Activated CD4-positive, alpha-beta T cell treated with anti-CD3 and anti-CD28 coated beads for 1 hour (primary cell): Measurements from ENCODE around the gene ELOB.

ENCODE experiments used
- DNase-seq: peaks from one replicate; pipeline ENCODE4 v3.0.0-alpha.2; 2020

ELOB gene

DNA sequence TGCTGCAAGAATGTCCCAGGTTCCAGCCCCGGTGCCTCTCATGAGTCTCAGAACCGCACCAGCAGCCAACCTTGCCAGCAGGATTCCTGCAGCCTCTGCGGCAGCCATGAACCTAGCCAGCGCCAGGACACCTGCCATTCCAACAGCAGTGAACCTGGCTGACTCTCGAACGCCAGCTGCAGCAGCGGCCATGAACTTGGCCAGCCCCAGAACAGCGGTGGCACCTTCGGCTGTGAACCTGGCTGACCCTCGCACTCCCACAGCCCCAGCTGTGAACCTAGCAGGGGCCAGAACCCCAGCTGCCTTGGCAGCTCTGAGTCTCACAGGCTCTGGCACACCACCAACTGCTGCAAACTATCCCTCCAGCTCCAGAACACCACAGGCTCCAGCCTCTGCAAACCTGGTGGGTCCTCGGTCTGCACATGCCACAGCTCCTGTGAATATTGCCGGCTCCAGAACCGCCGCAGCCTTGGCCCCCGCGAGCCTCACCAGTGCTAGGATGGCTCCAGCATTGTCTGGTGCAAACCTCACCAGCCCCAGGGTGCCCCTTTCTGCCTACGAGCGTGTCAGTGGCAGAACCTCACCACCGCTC is 9.8 kb downstream of the ELOB start:
- no peak for DNase-seq

DNA sequence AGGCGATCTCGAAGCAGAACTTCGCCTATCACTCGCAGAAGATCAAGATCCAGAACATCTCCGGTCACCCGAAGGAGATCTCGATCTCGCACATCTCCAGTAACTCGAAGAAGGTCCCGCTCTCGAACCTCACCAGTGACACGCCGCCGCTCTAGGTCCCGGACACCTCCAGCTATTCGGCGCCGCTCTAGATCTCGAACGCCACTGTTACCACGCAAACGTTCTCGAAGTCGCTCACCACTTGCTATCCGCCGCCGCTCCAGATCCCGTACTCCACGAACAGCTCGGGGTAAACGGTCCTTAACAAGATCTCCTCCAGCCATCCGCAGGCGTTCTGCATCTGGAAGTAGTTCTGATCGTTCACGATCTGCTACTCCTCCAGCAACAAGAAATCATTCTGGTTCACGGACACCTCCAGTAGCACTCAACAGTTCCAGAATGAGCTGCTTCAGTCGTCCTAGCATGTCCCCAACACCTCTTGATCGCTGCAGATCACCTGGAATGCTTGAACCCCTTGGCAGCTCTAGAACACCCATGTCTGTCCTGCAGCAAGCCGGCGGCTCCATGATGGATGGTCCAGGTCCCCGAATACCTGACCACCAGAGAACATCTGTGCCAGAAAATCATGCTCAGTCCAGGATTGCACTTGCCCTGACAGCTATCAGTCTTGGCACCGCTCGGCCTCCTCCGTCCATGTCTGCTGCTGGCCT is 10.5 kb downstream of the ELOB start:
- no peak for DNase-seq

DNA sequence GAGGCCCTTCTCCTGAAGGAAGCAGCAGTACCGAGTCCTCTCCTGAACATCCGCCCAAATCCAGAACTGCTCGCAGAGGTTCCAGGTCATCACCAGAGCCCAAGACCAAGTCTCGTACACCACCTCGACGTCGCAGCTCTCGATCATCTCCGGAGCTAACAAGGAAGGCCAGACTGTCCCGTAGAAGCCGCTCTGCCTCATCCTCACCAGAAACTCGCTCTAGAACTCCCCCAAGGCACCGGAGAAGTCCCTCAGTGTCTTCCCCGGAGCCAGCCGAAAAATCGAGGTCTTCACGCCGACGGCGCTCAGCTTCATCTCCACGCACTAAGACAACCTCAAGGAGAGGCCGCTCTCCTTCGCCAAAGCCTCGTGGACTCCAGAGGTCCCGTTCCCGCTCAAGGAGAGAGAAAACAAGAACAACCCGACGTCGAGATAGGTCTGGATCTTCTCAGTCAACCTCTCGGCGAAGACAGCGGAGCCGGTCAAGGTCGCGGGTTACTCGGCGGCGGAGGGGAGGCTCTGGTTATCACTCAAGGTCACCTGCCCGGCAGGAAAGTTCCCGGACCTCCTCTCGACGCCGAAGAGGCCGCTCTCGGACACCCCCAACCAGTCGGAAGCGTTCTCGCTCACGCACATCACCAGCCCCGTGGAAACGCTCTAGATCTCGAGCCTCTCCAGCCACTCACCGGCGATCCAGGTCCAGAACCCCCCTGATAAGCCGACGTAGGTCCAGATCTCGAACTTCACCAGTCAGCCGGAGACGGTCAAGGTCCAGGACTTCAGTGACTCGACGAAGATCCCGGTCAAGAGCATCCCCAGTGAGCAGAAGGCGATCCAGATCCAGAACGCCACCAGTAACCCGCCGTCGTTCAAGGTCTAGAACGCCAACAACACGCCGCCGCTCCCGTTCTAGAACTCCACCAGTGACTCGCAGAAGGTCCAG is 11.3 kb downstream of the ELOB start:
- DNase-seq, result no peak

GRCh38 chr16:2764718-2765117 is 12.4 kb downstream of the ELOB start:
- DNase-seq, result no peak

GRCh38 chr16:2763173-2763572 is 13.9 kb downstream of the ELOB start:
- DNase-seq, result no peak

- DNase-seq, result no peak
Observed at GRCh38 chr16:2762711-2763110, 14.4 kb downstream of the ELOB start.

GRCh38 chr16:2761886-2762583 is 15.0 kb downstream of the ELOB start:
- DNase-seq, result no peak

GRCh38 chr16:2761472-2761871 is 15.6 kb downstream of the ELOB start:
- no peak for DNase-seq

GRCh38 chr16:2757344-2757743 is 19.7 kb downstream of the ELOB start:
- no peak for DNase-seq

DNA sequence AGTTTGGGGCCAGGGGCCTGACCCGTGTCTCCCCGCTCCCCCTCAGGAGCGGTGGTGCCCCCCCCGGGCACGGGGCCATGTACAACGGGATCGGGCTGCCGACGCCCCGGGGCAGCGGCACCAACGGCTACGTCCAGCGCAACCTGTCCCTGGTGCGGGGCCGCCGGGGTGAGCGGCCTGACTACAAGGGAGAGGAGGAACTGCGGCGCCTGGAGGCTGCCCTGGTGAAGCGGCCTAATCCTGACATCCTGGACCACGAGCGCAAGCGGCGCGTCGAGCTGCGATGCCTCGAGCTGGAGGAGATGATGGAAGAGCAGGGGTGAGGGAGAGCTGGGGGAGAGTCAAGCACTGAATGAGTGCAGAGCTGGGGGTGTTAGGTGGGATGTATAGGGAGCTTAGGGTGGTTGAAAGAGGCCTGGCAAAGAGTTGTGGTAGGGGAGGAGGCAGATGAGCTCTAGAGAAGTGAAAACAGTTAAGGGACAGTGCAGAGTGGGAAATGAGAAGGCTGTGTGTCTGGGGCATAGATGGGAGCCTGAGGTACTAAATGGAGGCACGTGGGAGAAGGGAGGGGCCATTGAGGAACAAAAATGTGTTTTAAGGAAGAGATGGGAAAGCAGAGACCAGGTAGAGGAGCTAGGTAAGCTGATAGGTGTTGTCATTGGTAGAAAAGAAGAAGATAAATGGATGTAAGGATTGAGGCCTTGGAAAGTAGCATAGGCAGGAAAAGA is 20.6 kb downstream of the ELOB start:
- DNase-seq, result no peak

- no peak for DNase-seq
Observed at GRCh38 chr16:2755158-2755557, 21.9 kb downstream of the ELOB start.

DNA sequence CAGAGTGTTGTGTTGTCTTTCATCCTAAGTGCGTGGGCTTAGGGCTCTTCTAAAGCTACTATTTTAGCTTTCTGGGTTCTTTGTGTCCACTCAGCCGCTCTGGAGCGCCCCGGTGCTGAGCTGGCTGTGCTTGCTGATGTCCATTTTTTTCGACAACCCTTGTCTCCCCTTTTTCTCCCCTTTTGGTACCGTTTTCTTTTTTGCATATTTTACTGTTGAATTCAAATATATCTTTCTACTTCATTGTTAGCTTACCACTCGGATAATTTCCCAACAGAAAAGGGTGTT is 23.4 kb downstream of the ELOB start:
- DNase-seq, result no peak

GRCh38 chr16:2752850-2753732 is 24.0 kb downstream of the ELOB start:
- no peak for DNase-seq

GRCh38 chr16:2752035-2752849 is 24.8 kb downstream of the ELOB start, which contains the start of gene SRRM2:
Gene SRRM2, plus strand, starts transcription at chr16:2752638. Its CDS starts 3,727 bp downstream, at chr16:2756365.
- DNase-seq, result peak; percentile 89

DNA sequence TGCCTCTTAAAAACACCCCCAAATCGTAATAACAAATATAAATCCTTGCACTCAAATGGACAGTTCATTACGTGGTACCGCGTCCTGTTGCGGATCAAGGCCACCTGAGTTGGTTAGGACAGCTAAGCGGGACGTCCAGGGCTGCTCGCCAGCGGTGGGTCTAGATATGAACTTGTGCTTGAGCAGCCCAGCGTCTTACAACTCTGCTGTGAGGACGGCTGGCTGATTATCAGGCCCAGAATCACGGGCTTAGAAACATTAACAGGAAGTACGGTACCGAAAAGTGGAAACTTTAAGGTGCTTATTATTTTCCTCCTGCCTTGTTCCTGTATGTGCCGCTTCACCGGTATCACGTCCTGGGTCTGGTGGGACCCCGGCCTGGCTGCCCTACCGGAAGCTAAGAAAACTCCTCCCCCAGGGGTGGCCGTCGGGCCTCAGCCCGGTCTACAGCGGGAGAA is 25.5 kb downstream of the ELOB start:
- DNase-seq, result no peak

- no peak for DNase-seq
Observed at GRCh38 chr16:2749936-2750335, 27.1 kb downstream of the ELOB start.

DNA sequence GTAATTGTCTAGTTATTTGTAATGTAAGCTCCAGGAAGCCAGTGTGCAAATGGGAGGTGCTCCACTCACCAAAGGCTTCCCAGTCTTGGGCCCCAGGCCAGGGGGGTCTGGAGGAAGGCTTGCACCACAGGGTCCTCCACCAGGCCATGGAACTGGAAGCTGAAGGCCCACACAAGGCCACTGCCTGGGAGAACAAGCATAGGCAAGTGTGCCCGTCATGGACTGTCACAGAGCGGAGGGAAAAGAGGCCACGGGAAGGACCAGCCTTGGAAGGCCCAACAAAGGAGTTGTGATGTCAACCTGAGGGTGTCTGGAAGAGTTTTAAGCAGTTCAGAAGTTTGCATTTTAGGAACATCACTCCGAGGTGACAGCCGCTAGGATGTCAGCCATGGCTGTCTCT is 27.6 kb downstream of the ELOB start:
- DNase-seq, result no peak

DNA sequence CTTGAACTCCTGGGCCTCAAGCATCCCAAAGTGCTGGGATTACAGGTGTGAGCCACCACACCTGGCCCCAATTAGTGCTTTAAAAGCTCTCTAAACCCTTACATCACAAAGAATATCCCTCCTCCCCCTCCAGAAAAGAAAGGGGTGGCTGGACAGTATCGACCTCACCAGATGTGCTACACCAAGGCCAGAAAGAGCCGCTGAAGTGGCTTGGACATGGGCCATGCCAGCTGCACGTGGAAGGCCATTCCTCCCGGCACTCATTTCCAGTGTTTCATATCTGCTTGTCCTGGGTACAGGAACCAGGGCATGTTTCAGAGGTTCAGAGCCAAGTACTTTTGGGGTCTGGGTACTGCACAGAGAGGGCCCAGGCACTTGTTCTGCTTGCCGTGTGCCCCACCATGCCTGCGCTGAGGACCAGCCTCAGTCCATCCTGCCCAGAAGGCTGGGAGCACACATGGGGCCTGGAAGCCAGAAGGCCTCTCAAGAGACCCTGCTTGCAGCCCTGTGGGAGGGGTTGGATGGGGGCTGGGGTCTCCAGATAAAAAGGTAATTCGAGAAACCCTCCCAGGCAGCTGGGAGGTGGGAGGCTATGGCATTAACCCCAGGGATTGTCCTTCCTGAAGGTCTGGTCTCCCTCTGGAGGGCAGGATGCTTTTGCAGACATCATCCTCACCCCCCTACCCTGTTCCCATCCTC is 28.2 kb downstream of the ELOB start:
- DNase-seq, result no peak

- DNase-seq, result no peak
Observed at GRCh38 chr16:2745961-2746360, 31.1 kb downstream of the ELOB start.
